SK-N-SH (cell line): ENCODE measurements around the gene GRK5.

ENCODE experiments used
- CTCF ChIP-seq: fragments of 200-600 bp; sonication (generic); IDR thresholded peaks from 2 replicates; pipeline ENCODE4 v1.6.1; 2017; ENCODE audit warnings: antibody characterized with exemption, mild to moderate bottlenecking, moderate library complexity
- FOSL2 ChIP-seq: IDR thresholded peaks from 2 replicates; pipeline ENCODE4 v1.4.0; 2012; ENCODE audit warnings: low read depth, mild to moderate bottlenecking, moderate library complexity, borderline replicate concordance
- REST ChIP-seq: IDR thresholded peaks from 2 replicates; pipeline ENCODE4 v1.6.1; 2012; ENCODE audit warnings: mild to moderate bottlenecking, low read depth, low read length, moderate library complexity

GRCh38 chr10:119283818-119284217, 76.4 kb downstream of the GRK5 start:
- TF ChIP-seq FOSL2 (no peak), REST (no peak), CTCF (no peak)
